Lung (tissue), 12 donors: ENCODE data around the gene NAALADL2. TPM values are rescaled to one million over a fixed set of nuclear protein-coding genes. Genes with fewer than 3 reads are reported as not detected.

Experiments used
- ATAC-seq: fragments of 200-7000 bp; cut with Tn5 transposase; one replicate; pipeline ENCODE4 v1.9.1; 2020; ENCODE audit warnings: moderate number of reproducible peaks; ENCODE audit not compliant: insufficient read depth, low FRiP score
- DNase-seq, 3 donors: peaks; one replicate each; pipeline ENCODE4 v3.0.0-alpha.2; 2013 to 2017
- H3K27ac ChIP-seq, 2 donors: one replicate each; pipeline ENCODE4 v1.5.1; 2013; ENCODE audit warnings: mild to moderate bottlenecking in 2 of 2, moderate library complexity in 2 of 2, control low read depth in 1 of 2, inconsistent platforms in 1 of 2, low read depth in 1 of 2, low read length in 1 of 2
- H3K27me3 ChIP-seq, 3 donors: one replicate each; pipeline ENCODE4 v1.5.1; 2013; ENCODE audit warnings: low read length in 2 of 3; ENCODE audit not compliant: control insufficient read depth in 3 of 3, insufficient read depth in 3 of 3
- H3K36me3 ChIP-seq, 4 donors: one replicate each; pipeline ENCODE4 v1.5.1; 2013; ENCODE audit warnings: low read length in 4 of 4, mild to moderate bottlenecking in 1 of 4, moderate library complexity in 1 of 4; ENCODE audit not compliant: control insufficient read depth in 4 of 4, insufficient read depth in 4 of 4
- H3K4me1 ChIP-seq, 5 donors: one replicate each; pipeline ENCODE4 v1.5.1; 2013; ENCODE audit warnings: low read length in 5 of 5, mild to moderate bottlenecking in 2 of 5, moderate library complexity in 1 of 5; ENCODE audit not compliant: control insufficient read depth in 5 of 5, insufficient read depth in 5 of 5
- H3K4me3 ChIP-seq: one replicate; pipeline ENCODE4 v1.5.1; 2013; ENCODE audit warnings: mild to moderate bottlenecking, control low read depth, moderate library complexity
- H3K9ac ChIP-seq, 2 donors: one replicate each; pipeline ENCODE4 v1.5.1; 2013; ENCODE audit warnings: low read length in 2 of 2, control low read depth in 1 of 2; ENCODE audit not compliant: insufficient read depth in 1 of 2
- H3K9me3 ChIP-seq, 4 donors: one replicate each; pipeline ENCODE4 v1.5.1; 2013; ENCODE audit warnings: low read length in 3 of 4, mild to moderate bottlenecking in 1 of 4, moderate library complexity in 1 of 4; ENCODE audit not compliant: control insufficient read depth in 4 of 4, insufficient read depth in 3 of 4
- WGBS, 2 donors: extraction: QIAGEN DNeasy Blood & Tissue Kit; methylation state at CpG; one replicate each; pipeline ENCODE4 v1.1.7; 2013; 5-methylcytosine and 5-hydroxymethylcytosine counted together
- polyA plus RNA-seq, 2 donors: library from polyadenylated mRNA; stranded (reverse); fragments of 200-250 nt; gene quantifications; one replicate each; pipeline ENCODE4 v1.2.1, GENCODE V29; 2013
- total RNA-seq, 2 donors: library from RNA; depleted of rRNA in 1 of 2; stranded (reverse); fragments of >200 nt in 1 of 2; gene quantifications; one replicate each; pipeline ENCODE4 v1.2.1, GENCODE V29; 2014 to 2021
- TF ChIP-seq, protein P1 (sequence below): IDR thresholded peaks from 2 replicates; pipeline ENCODE4 v1.5.1; 2012; ENCODE audit warnings: mild to moderate bottlenecking; ENCODE audit errors: control extremely low read depth, extremely low read depth
- donor health status: control.
- donor health status: control.
- donor health status: Bipolar disorder and iron deficiency.
- donor health status: healthy.
- donor health status: DM: yes; HTN: yes; CAD: no.

NAALADL2 gene
- total and polyA plus RNA-seq, 4 donors = 0.49 to 46.7 (median 4.7) TPM

- Histone ChIP-seq H3K9ac (no peak overlapping the region), H3K9me3 (no peaks in the 10 kb centered on the region), H3K27ac (no peak overlapping the region), H3K4me1 (no peaks in the 10 kb centered on the region), H3K36me3 (no peaks in the 10 kb centered on the region), H3K4me3 (no peak overlapping the region), H3K27me3 (no peaks in the 10 kb centered on the region)
- TF ChIP-seq, protein P1, sequence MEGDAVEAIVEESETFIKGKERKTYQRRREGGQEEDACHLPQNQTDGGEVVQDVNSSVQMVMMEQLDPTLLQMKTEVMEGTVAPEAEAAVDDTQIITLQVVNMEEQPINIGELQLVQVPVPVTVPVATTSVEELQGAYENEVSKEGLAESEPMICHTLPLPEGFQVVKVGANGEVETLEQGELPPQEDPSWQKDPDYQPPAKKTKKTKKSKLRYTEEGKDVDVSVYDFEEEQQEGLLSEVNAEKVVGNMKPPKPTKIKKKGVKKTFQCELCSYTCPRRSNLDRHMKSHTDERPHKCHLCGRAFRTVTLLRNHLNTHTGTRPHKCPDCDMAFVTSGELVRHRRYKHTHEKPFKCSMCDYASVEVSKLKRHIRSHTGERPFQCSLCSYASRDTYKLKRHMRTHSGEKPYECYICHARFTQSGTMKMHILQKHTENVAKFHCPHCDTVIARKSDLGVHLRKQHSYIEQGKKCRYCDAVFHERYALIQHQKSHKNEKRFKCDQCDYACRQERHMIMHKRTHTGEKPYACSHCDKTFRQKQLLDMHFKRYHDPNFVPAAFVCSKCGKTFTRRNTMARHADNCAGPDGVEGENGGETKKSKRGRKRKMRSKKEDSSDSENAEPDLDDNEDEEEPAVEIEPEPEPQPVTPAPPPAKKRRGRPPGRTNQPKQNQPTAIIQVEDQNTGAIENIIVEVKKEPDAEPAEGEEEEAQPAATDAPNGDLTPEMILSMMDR = no peak
- no peak for ATAC-seq
- 73 to 74% methylated on average over 2 of the region's 2 CpGs for WGBS, 2 donors
- no peak for DNase-seq
Observed at GRCh38 chr3:175477651-175478224, 618.6 kb downstream of the NAALADL2 start.

DNA sequence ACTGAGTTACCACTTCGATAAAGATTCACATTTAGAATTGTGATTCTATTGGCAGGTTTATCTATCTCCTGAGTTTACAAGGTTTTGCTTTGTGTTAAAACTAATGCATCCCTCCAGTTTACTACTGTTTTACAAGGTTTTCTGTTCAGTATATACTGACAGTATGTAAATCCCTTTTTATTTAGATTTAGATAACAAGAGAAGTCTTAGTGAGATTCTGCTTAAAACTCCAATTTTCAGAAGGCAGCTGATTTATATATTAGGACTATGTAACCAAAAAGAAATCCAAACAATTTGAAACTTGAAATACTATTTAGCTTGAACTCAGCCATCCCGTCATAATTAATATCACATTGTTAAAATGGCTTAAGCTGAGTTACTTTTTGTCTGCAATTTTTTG lies 619.2 kb downstream of the NAALADL2 start:
- 78 to 82% methylated on average over 2 of the region's 2 CpGs for WGBS, 2 donors

GRCh38 chr3:175479175-175479574 lies 620.0 kb downstream of the NAALADL2 start:
- Histone ChIP-seq H3K9ac (no peak overlapping the region), H3K27me3 (no peaks in the 10 kb centered on the region), H3K4me3 (no peak overlapping the region), H3K9me3 (no peaks in the 10 kb centered on the region), H3K27ac (no peak overlapping the region), H3K36me3 (no peaks in the 10 kb centered on the region), H3K4me1 (no peaks in the 10 kb centered on the region)
- TF ChIP-seq, protein P1 = no peak
- ATAC-seq (no peak), DNase-seq (no peak)
- 65 to 82% methylated on average over 2 of the region's 2 CpGs for WGBS, 2 donors

More for the DNA sequence above, 619.2 kb downstream of the NAALADL2 start:
- TF ChIP-seq, protein P1 = no peak
- H3K9me3 ChIP-seq = no peaks in the 10 kb centered on the region
- H3K36me3 ChIP-seq = no peaks in the 10 kb centered on the region
- no peak overlapping the region for H3K27ac ChIP-seq
- ATAC-seq (no peak), DNase-seq (no peak)
- no peaks in the 10 kb centered on the region for H3K27me3 ChIP-seq
- no peak overlapping the region for H3K4me3 ChIP-seq
- H3K4me1 ChIP-seq = no peaks in the 10 kb centered on the region
- H3K9ac ChIP-seq = no peak overlapping the region

DNA sequence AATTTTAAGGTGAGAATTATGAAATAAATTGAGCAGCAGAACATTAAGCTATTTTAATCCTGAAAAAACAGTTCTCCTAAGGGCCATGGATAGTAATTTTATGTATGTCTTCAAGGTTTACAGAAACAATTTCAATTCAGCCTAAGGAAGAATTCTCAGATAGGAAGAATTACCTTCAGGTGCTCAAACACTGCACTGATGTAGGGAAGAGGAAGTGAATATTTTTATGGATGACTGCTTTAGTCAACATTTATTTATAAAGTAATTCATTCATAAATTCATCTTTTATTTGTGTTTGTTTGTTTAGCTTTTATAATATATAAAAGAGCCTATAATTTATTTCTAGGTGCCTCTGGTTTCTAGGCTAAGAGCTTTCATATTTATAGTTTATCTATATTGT lies 620.7 kb downstream of the NAALADL2 start:
- Histone ChIP-seq H3K36me3 (no peaks in the 10 kb centered on the region), H3K9me3 (no peaks in the 10 kb centered on the region), H3K27me3 (no peaks in the 10 kb centered on the region), H3K27ac (no peak overlapping the region), H3K9ac (no peak overlapping the region), H3K4me3 (no peak overlapping the region), H3K4me1 (no peaks in the 10 kb centered on the region)
- ATAC-seq (no peak), DNase-seq (no peak)
- TF ChIP-seq, protein P1 = no peak
